ENCODE data around the gene UTS2R. TPM values are rescaled to one million over a fixed set of nuclear protein-coding genes. Genes with fewer than 3 reads are reported as not detected.

UTS2R gene
- polyA plus RNA-seq, 1 of the 3 experiments (the other 2 are of a cell fraction), result not detected

GRCh38 chr17:82365606-82366295, 5.8 kb upstream of the UTS2R start:
- H3K9ac ChIP-seq, result no peak overlapping the region
- H3K9me3 ChIP-seq, result no peaks in the 10 kb centered on the region
- no peaks in the 10 kb centered on the region for H4K20me1 ChIP-seq (ENCODE audit: insufficient read depth)
- CTCF ChIA-PET, result interaction anchor here (0.9 to 2.6 kb wide), 11 partner anchors 8 to 129 kb away, joined by 3 to 11 read pairs (median 4); partner anchors contain the start of gene SECTM1
- H3K27ac ChIP-seq (ENCODE audit: low read depth in 2 of 2, low read length in 1 of 2), result no peak overlapping the region
- H3K27me3 ChIP-seq (ENCODE audit: insufficient read depth), result peaks cover 16% of the 10 kb centered on the region
- H3K9me2 ChIP-seq, result no peaks in the 10 kb centered on the region
- H3K36me3 ChIP-seq (replicated peaks in 1 of 2; ENCODE audit: control insufficient read depth in 1 of 2, insufficient read depth in 2 of 2, low read length in 1 of 2), result no peaks in the 10 kb centered on the region
- POLR2A ChIA-PET, result no interaction called here
- peaks cover 0 to 3% of the 10 kb centered on the region in 2 experiments; a peak in 1 of 4 replicates for H3K4me1 ChIP-seq (ENCODE audit: control insufficient read depth in 1 of 2, insufficient read depth in 2 of 2, low read depth in 1 of 2, low read length in 1 of 2)
- no peak overlapping the region for H2AFZ ChIP-seq (ENCODE audit: low read depth)
- no peaks in the 10 kb centered on the region for H3K79me2 ChIP-seq (ENCODE audit: insufficient read depth)
- no peak for TF ChIP-seq PBX3 (IDR thresholded peaks at IDR 0.05)
- no peak for TF ChIP-seq RXRA (IDR thresholded peaks at IDR 0.05; ENCODE audit: borderline replicate concordance, low read depth)
- no peak for TF ChIP-seq FOXM1 (IDR thresholded peaks at IDR 0.05; ENCODE audit: low read depth)
- no peak for TF ChIP-seq EP300 (IDR thresholded peaks at IDR 0.05; ENCODE audit: borderline replicate concordance in 1 of 2, low read depth in 1 of 2, low read length in 1 of 2)
- TF ChIP-seq TAF1 (IDR thresholded peaks at IDR 0.05; ENCODE audit: borderline replicate concordance, low read depth, low read length), result no peak
- TF ChIP-seq USF2 (IDR thresholded peaks at IDR 0.05; ENCODE audit: borderline replicate concordance, low read depth, low read length), result no peak
- no peak for TF ChIP-seq MAX (IDR thresholded peaks at IDR 0.05; ENCODE audit: low read depth)
- H3F3A ChIP-seq (replicated peaks; ENCODE audit: insufficient read depth), result peaks cover 6% of the 10 kb centered on the region
- no peak overlapping the region for H3K4me3 ChIP-seq (ENCODE audit: low read depth in 2 of 2, low read length in 1 of 2)
- no peak overlapping the region for H3K4me2 ChIP-seq
- DNase-seq, result no peak
- WGBS (ENCODE audit: low lambda C conversion rate), result 57% methylated on average over 6 of the region's 6 CpGs

- POLR2A ChIA-PET, result no interaction called here
- Histone ChIP-seq H3K4me2 (no peak overlapping the region), H3K79me2 (ENCODE audit: insufficient read depth) (no peaks in the 10 kb centered on the region), H3K9ac (no peak overlapping the region), H4K20me1 (ENCODE audit: insufficient read depth) (no peaks in the 10 kb centered on the region), H3F3A (replicated peaks; ENCODE audit: insufficient read depth) (peaks cover 6% of the 10 kb centered on the region), H3K9me3 (no peaks in the 10 kb centered on the region), H3K36me3 (replicated peaks in 1 of 2; ENCODE audit: control insufficient read depth in 1 of 2, insufficient read depth in 2 of 2, low read length in 1 of 2) (no peaks in the 10 kb centered on the region), H3K27me3 (ENCODE audit: insufficient read depth) (peaks cover 25% of the 10 kb centered on the region), H3K27ac (ENCODE audit: low read depth in 2 of 2, low read length in 1 of 2) (no peak overlapping the region), H3K4me3 (ENCODE audit: low read depth in 2 of 2, low read length in 1 of 2) (no peak overlapping the region), H2AFZ (ENCODE audit: low read depth) (no peak overlapping the region), H3K4me1 (ENCODE audit: control insufficient read depth in 1 of 2, insufficient read depth in 2 of 2, low read depth in 1 of 2, low read length in 1 of 2) (peaks cover 3 to 6% of the 10 kb centered on the region in 2 experiments; a peak in 1 of 4 replicates), H3K9me2 (no peaks in the 10 kb centered on the region)
- WGBS (ENCODE audit: low lambda C conversion rate), result 83% methylated on average over 7 of the region's 7 CpGs
- CTCF ChIA-PET, result interaction anchor here (0.8 to 2.6 kb wide), 7 partner anchors 9 to 47 kb away, joined by 3 to 11 read pairs (median 4); partner anchors contain the start of gene SECTM1
- no peak for DNase-seq
- TF ChIP-seq RAD21 (IDR thresholded peaks at IDR 0.05; ENCODE audit: low read length) (no peak), NRF1 (IDR thresholded peaks at IDR 0.05; ENCODE audit: low read depth, low read length) (no peak), USF1 (IDR thresholded peaks at IDR 0.05; ENCODE audit: borderline replicate concordance, low read depth) (no peak), NFIC (IDR thresholded peaks at IDR 0.05; ENCODE audit: borderline replicate concordance) (no peak), GABPA (IDR thresholded peaks at IDR 0.05; ENCODE audit: low read depth) (no peak), TAF1 (IDR thresholded peaks at IDR 0.05; ENCODE audit: borderline replicate concordance, low read depth, low read length) (no peak), TCF12 (IDR thresholded peaks at IDR 0.05) (no peak), REST (IDR thresholded peaks at IDR 0.05; ENCODE audit: low read depth, low read length) (no peak), CTCF (IDR thresholded peaks at IDR 0.05) (no peak), SMC3 (IDR thresholded peaks at IDR 0.05; ENCODE audit: low read depth, low read length) (no peak), RCOR1 (IDR thresholded peaks at IDR 0.05; ENCODE audit: low read length) (no peak), EZH2phosphoT487 (IDR thresholded peaks at IDR 0.05; ENCODE audit: borderline replicate concordance, low read depth) (no peak), GATA2 (CRISPR knock-in tag; IDR thresholded peaks at IDR 0.05) (no peak)
Observed at GRCh38 chr17:82366749-82367148, 4.8 kb upstream of the UTS2R start.
